B cell (primary cell): ENCODE measurements around the gene HOXC9. TPM values are rescaled to one million over a fixed set of nuclear protein-coding genes. Genes with fewer than 3 reads are reported as not detected.
A peak's percentile ranks its signal among the peaks of the same experiment; 100 is the strongest.

ENCODE experiments used
- ATAC-seq: fragments of 200-7000 bp; cut with Tn5 transposase; one replicate; pipeline ENCODE4 v1.10.0; 2021; ENCODE audit warnings: low read depth, mild to moderate bottlenecking, moderate number of reproducible peaks, moderate library complexity
- CTCF ChIA-PET: fragments of 350-600 bp; sonication (Branson Sonifier 250); formaldehyde crosslinking; loops from one replicate; lab custom pipeline; 2021; ENCODE audit warnings: antibody characterized with exemption, inconsistent platforms; lab: Charles Lee
- POLR2A ChIA-PET: fragments of 350-600 bp; sonication (Branson Sonifier 250); formaldehyde crosslinking; loops from one replicate; lab custom pipeline; 2021; ENCODE audit warnings: antibody characterized with exemption; lab: Charles Lee
- DNase-seq: peaks from one replicate; pipeline ENCODE4 v3.0.0; 2013
- H2AFZ ChIP-seq: 2 replicates; pipeline ENCODE4 v1.6.1; 2012; ENCODE audit warnings: mild to moderate bottlenecking, low read depth, low read length; ENCODE audit not compliant: insufficient read depth, poor library complexity, severe bottlenecking
- H3K27ac ChIP-seq, 2 donors: 1 replicate in 1 of 2; 2 replicates in 1 of 2; pipeline ENCODE4 v1.5.1; 2012 to 2013; ENCODE audit warnings: low read length in 2 of 2, mild to moderate bottlenecking in 2 of 2, moderate library complexity in 1 of 2
- H3K27me3 ChIP-seq, 4 experiments: fragments of 200-600 bp in 1 of 4; sonication (generic) in 1 of 4; replicated peaks in 1 of 4; 1 replicate in 2 of 4; 2 replicates in 2 of 4; pipeline versions ENCODE4 v1.6.1 to v1.7.0; 2013 to 2016; ENCODE audit warnings: low read length in 3 of 4, mild to moderate bottlenecking in 2 of 4, mixed read lengths in 1 of 4, moderate library complexity in 1 of 4; ENCODE audit not compliant: insufficient read depth in 4 of 4, control insufficient read depth in 3 of 4; ENCODE audit errors: control extremely low read depth in 1 of 4
- H3K36me3 ChIP-seq, 2 experiments: replicated peaks in 1 of 2; 1 replicate in 1 of 2; 2 replicates in 1 of 2; pipeline versions ENCODE4 v1.6.1 to v1.7.1; 2013; ENCODE audit warnings: low read length in 1 of 2; ENCODE audit not compliant: insufficient read depth in 2 of 2, control insufficient read depth in 1 of 2; ENCODE audit errors: control extremely low read depth in 1 of 2, extremely low read depth in 1 of 2
- H3K4me1 ChIP-seq, 2 donors: fragments of 200-600 bp in 1 of 2; sonication (generic) in 1 of 2; 1 replicate in 1 of 2; 2 replicates in 1 of 2; pipeline versions ENCODE4 v1.5.1 to v1.6.1; 2013 to 2017; ENCODE audit warnings: low read length in 2 of 2; ENCODE audit not compliant: control insufficient read depth in 2 of 2, insufficient read depth in 2 of 2
- H3K4me2 ChIP-seq: replicated peaks from 2 replicates; pipeline ENCODE3; 2012; ENCODE audit warnings: mild to moderate bottlenecking, low read depth, low read length; ENCODE audit not compliant: poor library complexity, severe bottlenecking
- H3K4me3 ChIP-seq, 5 experiments: fragments of 200-600 bp in 1 of 5; sonication (generic) in 1 of 5; 1 replicate in 3 of 5; 2 replicates in 2 of 5; pipeline versions ENCODE4 v1.5.1 to v1.7.0; 2011 to 2016; ENCODE audit warnings: low read length in 4 of 5, mild to moderate bottlenecking in 4 of 5, low read depth in 2 of 5, control low read depth in 1 of 5, moderate library complexity in 1 of 5; ENCODE audit not compliant: insufficient read depth in 1 of 5; ENCODE audit errors: control extremely low read depth in 1 of 5, extremely low read depth in 1 of 5
- H3K79me2 ChIP-seq: fragments of 200-600 bp; sonication (generic); one replicate; pipeline ENCODE4 v1.6.0; 2016; ENCODE audit warnings: low read length; ENCODE audit not compliant: control insufficient read depth, insufficient read depth
- H3K9ac ChIP-seq: fragments of 200-600 bp; sonication (generic); 2 replicates; pipeline ENCODE4 v1.6.1; 2017; ENCODE audit warnings: mild to moderate bottlenecking, low read length, moderate library complexity
- H3K9me3 ChIP-seq, 3 donors: one replicate each; pipeline versions ENCODE4 v1.6.1 to v1.7.1; 2013; ENCODE audit warnings: low read length in 2 of 3; ENCODE audit not compliant: control insufficient read depth in 2 of 3, insufficient read depth in 1 of 3; ENCODE audit errors: control extremely low read depth in 1 of 3
- H4K20me1 ChIP-seq: 2 replicates; pipeline ENCODE4 v1.6.0; 2012; ENCODE audit warnings: mild to moderate bottlenecking, low read length; ENCODE audit not compliant: insufficient read depth, control insufficient read depth, poor library complexity, severe bottlenecking
- H3K27ac Mint-ChIP-seq: one replicate; pipeline ENCODE4 v1.8.0; 2021; ENCODE audit warnings: mixed read lengths
- H3K27me3 Mint-ChIP-seq: one replicate; pipeline ENCODE4 v1.8.0; 2021; ENCODE audit warnings: mixed read lengths
- H3K4me1 Mint-ChIP-seq: one replicate; pipeline ENCODE4 v1.8.0; 2021; ENCODE audit warnings: mixed read lengths
- H3K4me3 Mint-ChIP-seq: one replicate; pipeline ENCODE4 v1.8.0; 2021; ENCODE audit warnings: mixed read lengths
- H3K9me3 Mint-ChIP-seq: one replicate; pipeline ENCODE4 v1.8.0; 2022; ENCODE audit warnings: mixed read lengths; ENCODE audit not compliant: insufficient read depth
- EZH2 ChIP-seq: IDR thresholded peaks from 2 replicates; pipeline ENCODE4 v1.6.1; 2012; ENCODE audit warnings: borderline replicate concordance, low read depth, mild to moderate bottlenecking, moderate library complexity, low read length; ENCODE audit not compliant: insufficient read depth, poor library complexity, severe bottlenecking
- WGBS: methylation state at CpG from one replicate; pipeline ENCODE4 v1.1.5; 2013; ENCODE audit warnings: missing lambda C conversion rate; ENCODE audit not compliant: insufficient coverage; 5-methylcytosine and 5-hydroxymethylcytosine counted together
- intact Hi-C: fragments of 100-400 bp; cut with micrococcal nuclease; formaldehyde crosslinking; loops from one replicate; pipeline ENCODE4 v1.10.0; 2022
- polyA plus RNA-seq: library from polyadenylated mRNA; depleted of rRNA; stranded (reverse); fragments of >200 nt; gene quantifications from 2 replicates; pipeline ENCODE4 v1.2.3, GENCODE V29; 2012
- total RNA-seq, 2 donors: library from RNA; stranded (reverse); fragments of 120-200 nt in 1 of 2; gene quantifications; 1 replicate in 1 of 2; 2 replicates in 1 of 2; pipeline versions ENCODE4 v1.2.3 to v1.2.4, GENCODE V29; 2013 to 2022
- TF ChIP-seq, protein P1 (sequence below): fragments of 200-600 bp; IDR thresholded peaks from one replicate; pipeline ENCODE4 v1.8.0; 2022; ENCODE audit warnings: antibody characterized with exemption, mild to moderate bottlenecking

The HOXC9 gene
- total and polyA plus RNA-seq, 2 donors (not counting 1 experiment from before 2014, with no cell fraction given), result not detected

DNA sequence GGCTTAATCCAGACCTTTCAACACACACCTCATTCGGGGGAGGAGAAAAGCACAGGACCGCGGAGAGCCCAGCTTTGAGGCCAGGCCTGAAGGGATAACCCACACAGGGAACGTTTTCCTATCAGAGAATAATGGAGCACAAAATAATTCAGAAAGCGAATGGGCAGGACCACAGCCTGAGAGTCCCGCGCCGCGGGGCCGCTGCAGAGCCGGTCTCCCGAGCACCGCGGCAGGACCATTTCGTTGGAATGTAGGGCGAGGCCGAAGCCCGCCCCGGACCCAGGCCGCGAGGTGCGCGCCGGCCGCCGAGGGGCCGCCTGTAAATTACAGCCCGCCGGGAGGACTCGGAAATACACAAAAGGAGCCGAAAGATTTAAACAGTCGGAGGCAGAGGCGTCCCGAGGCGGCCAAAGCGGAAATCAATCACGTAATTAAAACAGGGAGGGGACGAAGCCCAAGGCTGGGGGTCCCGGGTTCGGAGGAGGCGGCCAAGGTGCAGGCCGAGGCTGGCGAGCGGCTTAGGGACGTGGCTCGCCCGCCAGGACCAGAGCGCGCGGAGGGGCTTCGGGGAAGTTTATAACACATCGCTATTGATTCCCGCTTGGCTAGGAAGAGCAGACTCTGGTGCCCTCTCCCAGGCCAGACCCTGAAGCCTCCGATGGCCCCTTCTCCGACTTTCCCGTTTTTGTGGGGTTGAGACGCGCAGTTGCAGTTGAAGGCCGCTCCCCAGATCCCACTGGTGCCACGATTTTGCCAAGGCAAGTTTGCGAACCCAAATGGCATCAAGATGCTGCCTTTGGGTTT is 47.4 kb downstream of the HOXC9 start:
- Mint-ChIP-seq H3K4me1 (peaks cover 29% of the 10 kb centered on the region), H3K27ac (no peak overlapping the region), H3K4me3 (peak overlapping the region; percentile 66), H3K27me3 (peaks cover 89% of the 10 kb centered on the region), H3K9me3 (no peaks in the 10 kb centered on the region)
- no peak overlapping the region for H3K27ac ChIP-seq
- H3K4me2 ChIP-seq, result peak overlapping the region; percentile 67
- no peaks in the 10 kb centered on the region for H3K36me3 ChIP-seq
- ATAC-seq, result no peak
- intact Hi-C loops, result no loop called here
- no peaks in the 10 kb centered on the region for H3K79me2 ChIP-seq
- 12% methylated on average over 61 of the region's 61 CpGs for WGBS
- H4K20me1 ChIP-seq, result no peaks in the 10 kb centered on the region
- TF ChIP-seq EZH2, result peak; percentile 81
- TF ChIP-seq, protein P1, sequence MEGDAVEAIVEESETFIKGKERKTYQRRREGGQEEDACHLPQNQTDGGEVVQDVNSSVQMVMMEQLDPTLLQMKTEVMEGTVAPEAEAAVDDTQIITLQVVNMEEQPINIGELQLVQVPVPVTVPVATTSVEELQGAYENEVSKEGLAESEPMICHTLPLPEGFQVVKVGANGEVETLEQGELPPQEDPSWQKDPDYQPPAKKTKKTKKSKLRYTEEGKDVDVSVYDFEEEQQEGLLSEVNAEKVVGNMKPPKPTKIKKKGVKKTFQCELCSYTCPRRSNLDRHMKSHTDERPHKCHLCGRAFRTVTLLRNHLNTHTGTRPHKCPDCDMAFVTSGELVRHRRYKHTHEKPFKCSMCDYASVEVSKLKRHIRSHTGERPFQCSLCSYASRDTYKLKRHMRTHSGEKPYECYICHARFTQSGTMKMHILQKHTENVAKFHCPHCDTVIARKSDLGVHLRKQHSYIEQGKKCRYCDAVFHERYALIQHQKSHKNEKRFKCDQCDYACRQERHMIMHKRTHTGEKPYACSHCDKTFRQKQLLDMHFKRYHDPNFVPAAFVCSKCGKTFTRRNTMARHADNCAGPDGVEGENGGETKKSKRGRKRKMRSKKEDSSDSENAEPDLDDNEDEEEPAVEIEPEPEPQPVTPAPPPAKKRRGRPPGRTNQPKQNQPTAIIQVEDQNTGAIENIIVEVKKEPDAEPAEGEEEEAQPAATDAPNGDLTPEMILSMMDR, result no peak
- H2AFZ ChIP-seq, result peak overlapping the region; percentile 27
- H3K27me3 ChIP-seq, result peaks cover 2 to 93% (median 83%) of the 10 kb centered on the region in 4 experiments
- H3K9ac ChIP-seq, result no peak overlapping the region
- H3K4me3 ChIP-seq, result peak overlapping the region in 3 of 5 experiments; percentile 11 to 33 (median 18)
- POLR2A ChIA-PET, result no interaction called here
- CTCF ChIA-PET, result interaction anchor here (1.1 kb wide), 1 partner anchor 15 kb away, joined by 3 read pairs; the partner anchor contains the start of gene HOXC5
- DNase-seq, result peak; percentile 48
- peaks cover 0 to 29% (median 2%) of the 10 kb centered on the region in 3 donors for H3K9me3 ChIP-seq
- peaks cover 34 to 35% of the 10 kb centered on the region in 2 donors for H3K4me1 ChIP-seq

DNA sequence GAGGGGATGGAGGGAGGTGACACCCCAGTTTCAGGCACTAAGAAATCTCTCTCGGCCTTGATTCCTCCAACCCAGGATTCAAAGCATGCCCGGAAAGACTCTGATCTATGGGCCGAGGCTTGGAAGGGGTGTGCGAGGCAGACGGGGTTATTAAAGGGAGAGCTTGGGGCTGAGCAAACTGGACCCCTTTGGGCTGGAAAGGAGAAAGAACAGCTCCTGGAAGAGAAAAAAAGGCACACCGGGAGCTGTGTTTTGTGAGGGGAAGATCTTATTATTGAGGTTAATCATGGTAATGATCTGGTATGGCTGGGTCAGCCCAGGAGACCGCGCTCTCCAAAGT is 48.0 kb downstream of the HOXC9 start:
- H3K4me1 Mint-ChIP-seq, result peaks cover 32% of the 10 kb centered on the region
- H3K9me3 ChIP-seq, result peaks cover 0 to 35% (median 2%) of the 10 kb centered on the region in 3 donors
- no peak for DNase-seq
- CTCF ChIA-PET, result no interaction called here
- POLR2A ChIA-PET, result no interaction called here
- H3K4me3 Mint-ChIP-seq, result peak overlapping the region; percentile 40
- H3K9me3 Mint-ChIP-seq, result no peaks in the 10 kb centered on the region
- no peaks in the 10 kb centered on the region for H3K79me2 ChIP-seq
- no peak overlapping the region for H3K27ac ChIP-seq
- intact Hi-C loops, result no loop called here
- peak overlapping the region; percentile 67 for H3K4me2 ChIP-seq
- no peaks in the 10 kb centered on the region for H3K36me3 ChIP-seq
- peaks cover 40% of the 10 kb centered on the region in 2 donors for H3K4me1 ChIP-seq
- H3K27me3 Mint-ChIP-seq, result peaks cover 83% of the 10 kb centered on the region
- H3K4me3 ChIP-seq, result no peak overlapping the region
- peaks cover 2 to 92% (median 80%) of the 10 kb centered on the region in 4 experiments for H3K27me3 ChIP-seq
- no peak overlapping the region for H3K27ac Mint-ChIP-seq
- no peaks in the 10 kb centered on the region for H4K20me1 ChIP-seq
- H2AFZ ChIP-seq, result no peak overlapping the region
- no peak overlapping the region for H3K9ac ChIP-seq
- 29% methylated on average over 6 of the region's 8 CpGs for WGBS
- no peak for TF ChIP-seq EZH2
- TF ChIP-seq, protein P1, result no peak
- ATAC-seq, result no peak
